Psoas muscle (tissue), 8 donors: ENCODE data around the gene ZNF780A. TPM values are rescaled to one million over a fixed set of nuclear protein-coding genes. Genes with fewer than 3 reads are reported as not detected.

Source experiments
- ATAC-seq, 4 donors: fragments of 200-7000 bp; cut with Tn5 transposase; one replicate each; pipeline ENCODE4 v1.9.1; 2020; ENCODE audit warnings: moderate library complexity in 3 of 4, mild to moderate bottlenecking in 2 of 4
- DNase-seq, 2 donors: peaks; one replicate each; pipeline ENCODE4 v3.0.0-alpha.2; 2020
- H3K27ac ChIP-seq: fragments of 200-600 bp; one replicate; pipeline ENCODE4 v1.8.0; 2022
- H3K27me3 ChIP-seq, 3 donors: fragments of 200-600 bp in 1 of 3; one replicate each; pipeline versions ENCODE4 v1.6.1 to v1.8.0; 2013 to 2022; ENCODE audit warnings: low read length in 2 of 3, mild to moderate bottlenecking in 2 of 3, moderate library complexity in 1 of 3; ENCODE audit not compliant: insufficient read depth in 3 of 3
- H3K36me3 ChIP-seq, 2 donors: fragments of 200-600 bp in 1 of 2; one replicate each; pipeline versions ENCODE4 v1.6.1 to v1.8.0; 2013 to 2022; ENCODE audit warnings: low read depth in 1 of 2, mild to moderate bottlenecking in 1 of 2, moderate library complexity in 1 of 2; ENCODE audit not compliant: insufficient read depth in 1 of 2
- H3K4me1 ChIP-seq: fragments of 200-600 bp; one replicate; pipeline ENCODE4 v1.8.0; 2022
- H3K4me3 ChIP-seq: fragments of 200-600 bp; one replicate; pipeline ENCODE4 v1.8.0; 2022; ENCODE audit warnings: mild to moderate bottlenecking
- H3K9me3 ChIP-seq: fragments of 200-600 bp; one replicate; pipeline ENCODE4 v1.8.0; 2022
- WGBS, 3 donors: extraction: QIAGEN DNeasy Blood & Tissue Kit; methylation state at CpG; one replicate each; pipeline versions ENCODE4 v1.1.6 to v1.1.7; 2013; 5-methylcytosine and 5-hydroxymethylcytosine counted together
- intact Hi-C, 2 donors: fragments of 100-400 bp; cut with DNase I; formaldehyde crosslinking; loops; one replicate each; pipeline versions ENCODE4 v1.11.0 to v1.14.2; 2022
- polyA plus RNA-seq, 3 donors: library from polyadenylated mRNA; stranded (reverse); fragments of 200-250 nt; gene quantifications; one replicate each; pipeline ENCODE4 v1.2.3, GENCODE V29; 2013
- total RNA-seq, 4 donors: library from RNA; stranded (reverse); fragmentation: NEBNext Ultra II Directional in 2 of 4; extraction: Animal tissue kit (Norgen Biotek cat#: 25700) in 2 of 4; gene quantifications; one replicate each; pipeline versions ENCODE4 v1.2.1 to v1.2.4, GENCODE V29; 2021 to 2023
- TF ChIP-seq, protein P1 (sequence below): fragments of 200-600 bp; IDR thresholded peaks from one replicate; pipeline ENCODE4 v1.8.0; 2022; ENCODE audit warnings: antibody characterized with exemption
- donor health status: healthy with polysubstance abuse.
- donor health status: DM: no; HTN: no; CAD: no; lungs with moderate emphysema.
- donor health status: Bipolar disorder and iron deficiency.
- donor health status: healthy.
- donor health status: DM: yes; HTN: yes; CAD: no.
- donor health status: DM: no; HTN: no; CAD: no.
- donor health status: DM: no; HTN: no; CAD: no.
- donor health status: DM: yes; HTN: yes; CAD: no.

ZNF780A gene
- total and polyA plus RNA-seq, 7 donors = 4.2 to 11.8 (median 5.9) TPM

- H3K9me3 ChIP-seq = no peaks in the 10 kb centered on the region
- no peak for ATAC-seq
- TF ChIP-seq, protein P1, sequence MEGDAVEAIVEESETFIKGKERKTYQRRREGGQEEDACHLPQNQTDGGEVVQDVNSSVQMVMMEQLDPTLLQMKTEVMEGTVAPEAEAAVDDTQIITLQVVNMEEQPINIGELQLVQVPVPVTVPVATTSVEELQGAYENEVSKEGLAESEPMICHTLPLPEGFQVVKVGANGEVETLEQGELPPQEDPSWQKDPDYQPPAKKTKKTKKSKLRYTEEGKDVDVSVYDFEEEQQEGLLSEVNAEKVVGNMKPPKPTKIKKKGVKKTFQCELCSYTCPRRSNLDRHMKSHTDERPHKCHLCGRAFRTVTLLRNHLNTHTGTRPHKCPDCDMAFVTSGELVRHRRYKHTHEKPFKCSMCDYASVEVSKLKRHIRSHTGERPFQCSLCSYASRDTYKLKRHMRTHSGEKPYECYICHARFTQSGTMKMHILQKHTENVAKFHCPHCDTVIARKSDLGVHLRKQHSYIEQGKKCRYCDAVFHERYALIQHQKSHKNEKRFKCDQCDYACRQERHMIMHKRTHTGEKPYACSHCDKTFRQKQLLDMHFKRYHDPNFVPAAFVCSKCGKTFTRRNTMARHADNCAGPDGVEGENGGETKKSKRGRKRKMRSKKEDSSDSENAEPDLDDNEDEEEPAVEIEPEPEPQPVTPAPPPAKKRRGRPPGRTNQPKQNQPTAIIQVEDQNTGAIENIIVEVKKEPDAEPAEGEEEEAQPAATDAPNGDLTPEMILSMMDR = no peak
- intact Hi-C loops = no loop called here
- no peak for DNase-seq
- no peaks in the 10 kb centered on the region for H3K27me3 ChIP-seq
- H3K4me1 ChIP-seq = peaks cover 8% of the 10 kb centered on the region
- peaks cover 0 to 15% of the 10 kb centered on the region in 2 donors for H3K36me3 ChIP-seq
- no peak overlapping the region for H3K4me3 ChIP-seq
- H3K27ac ChIP-seq = no peak overlapping the region
- 87 to 97% (median 97%) methylated on average over 5 of the region's 5 CpGs for WGBS, 3 donors
Observed at GRCh38 chr19:40088299-40089047, 2.3 kb downstream of the ZNF780A start.

DNA sequence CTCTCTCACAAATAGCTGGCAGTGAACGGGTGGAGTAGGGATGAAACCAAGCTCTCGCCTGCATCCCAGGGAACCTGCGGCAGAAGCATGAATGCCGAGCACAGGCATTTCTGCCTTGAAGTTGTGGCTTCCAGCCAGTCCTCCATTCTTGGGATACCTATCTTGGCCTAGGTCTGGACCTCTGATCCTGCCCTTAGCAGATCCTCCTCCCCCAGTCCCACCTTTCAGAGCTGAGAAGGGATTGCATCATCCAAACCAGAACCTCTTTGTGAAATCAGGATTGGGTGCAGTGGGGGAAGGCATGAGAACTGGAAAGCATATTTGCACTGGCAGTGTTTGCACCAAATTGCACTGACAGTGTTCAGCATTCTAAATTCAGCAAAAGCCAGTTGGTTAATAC, 5.8 kb downstream of the ZNF780A start:
- intact Hi-C loops = no loop called here
- Histone ChIP-seq H3K27me3 (no peaks in the 10 kb centered on the region), H3K27ac (no peak overlapping the region), H3K36me3 (peaks cover 2 to 50% of the 10 kb centered on the region in 2 donors), H3K4me3 (no peak overlapping the region), H3K9me3 (peaks cover 5% of the 10 kb centered on the region), H3K4me1 (peaks cover 4% of the 10 kb centered on the region)
- DNase-seq (no peak), ATAC-seq (no peak)
- TF ChIP-seq, protein P1 = no peak
- whole genome bisulfite sequencing, 3 donors = 79 to 91% (median 80%) methylated on average over 4 of the region's 4 CpGs

GRCh38 chr19:40081411-40081810, 9.3 kb downstream of the ZNF780A start:
- WGBS, 3 donors = 92 to 100% (median 96%) methylated on average over 1 of the region's 1 CpG
- Histone ChIP-seq H3K27ac (no peak overlapping the region), H3K36me3 (peaks cover 2 to 71% of the 10 kb centered on the region in 2 donors), H3K9me3 (peaks cover 17% of the 10 kb centered on the region), H3K4me3 (no peak overlapping the region), H3K4me1 (no peaks in the 10 kb centered on the region), H3K27me3 (no peaks in the 10 kb centered on the region)
- DNase-seq (no peak), ATAC-seq (no peak)
- TF ChIP-seq, protein P1 = no peak
- intact Hi-C loops = no loop called here

DNA sequence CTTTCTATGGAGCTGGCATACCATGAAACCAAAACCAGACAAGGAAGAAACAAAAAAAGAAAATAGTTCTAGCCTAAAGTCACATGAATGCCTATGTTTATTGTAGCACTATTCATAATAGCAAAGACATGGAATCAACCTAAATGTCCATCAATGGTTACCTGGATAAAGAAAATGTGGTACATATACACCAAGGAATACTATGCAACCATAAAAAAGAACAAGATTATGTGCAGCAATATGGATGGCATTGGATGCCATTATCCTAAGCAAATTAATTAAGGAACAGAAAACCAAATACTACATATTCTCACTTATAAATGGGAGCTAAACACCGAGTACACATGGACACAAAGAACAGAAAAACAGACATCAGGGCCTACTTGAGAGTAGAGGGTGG, 10.5 kb downstream of the ZNF780A start:
- no peak overlapping the region for H3K4me3 ChIP-seq
- DNase-seq = no peak
- peaks cover 2 to 83% of the 10 kb centered on the region in 2 donors for H3K36me3 ChIP-seq
- 98 to 100% (median 100%) methylated on average over 1 of the region's 1 CpG for WGBS, 3 donors
- intact Hi-C loops = no loop called here
- TF ChIP-seq, protein P1 = no peak
- no peaks in the 10 kb centered on the region for H3K4me1 ChIP-seq
- H3K27me3 ChIP-seq = no peaks in the 10 kb centered on the region
- ATAC-seq = no peak
- H3K27ac ChIP-seq = no peak overlapping the region
- H3K9me3 ChIP-seq = peaks cover 17% of the 10 kb centered on the region

- Histone ChIP-seq H3K27me3 (no peaks in the 10 kb centered on the region), H3K4me3 (no peak overlapping the region), H3K4me1 (no peaks in the 10 kb centered on the region), H3K27ac (no peak overlapping the region), H3K36me3 (peaks cover 13 to 86% of the 10 kb centered on the region in 2 donors), H3K9me3 (peaks cover 33% of the 10 kb centered on the region)
- DNase-seq (no peak), ATAC-seq (no peak)
- TF ChIP-seq, protein P1 = no peak
- WGBS, 3 donors = 96 to 100% (median 98%) methylated on average over 1 of the region's 1 CpG
- intact Hi-C loops = no loop called here
Observed at GRCh38 chr19:40078377-40078776, 12.4 kb downstream of the ZNF780A start.
